Liver (tissue), 9 donors: ENCODE results near the gene MRPL54. TPM values are rescaled to one million over a fixed set of nuclear protein-coding genes. Genes with fewer than 3 reads are reported as not detected.
"Not testable (repeated sequence)": the region's sequence is repeated elsewhere in the genome, so short reads cannot be mapped to it uniquely, and the experiment has no call there.

Experiments used
- DNase-seq: peaks from one replicate; pipeline ENCODE4 v3.0.0-alpha.2; 2017; ENCODE audit warnings: low spot score
- H3K27ac ChIP-seq, 2 donors: one replicate each; pipeline ENCODE4 v1.7.0; 2013; ENCODE audit warnings: inconsistent platforms in 2 of 2, low read length in 2 of 2, control low read depth in 1 of 2, low read depth in 1 of 2, mild to moderate bottlenecking in 1 of 2
- H3K27me3 ChIP-seq, 4 donors: one replicate each; pipeline versions ENCODE4 v1.6.1 to v1.7.0; 2013; ENCODE audit warnings: low read length in 3 of 4, inconsistent platforms in 1 of 4, mild to moderate bottlenecking in 1 of 4, moderate library complexity in 1 of 4; ENCODE audit not compliant: control insufficient read depth in 4 of 4, insufficient read depth in 4 of 4
- H3K36me3 ChIP-seq, 4 donors: one replicate each; pipeline versions ENCODE4 v1.6.1 to v1.7.0; 2013; ENCODE audit warnings: low read length in 3 of 4, mild to moderate bottlenecking in 3 of 4, low read depth in 1 of 4, moderate library complexity in 1 of 4; ENCODE audit not compliant: control insufficient read depth in 4 of 4, insufficient read depth in 3 of 4
- H3K4me1 ChIP-seq, 4 donors: one replicate each; pipeline versions ENCODE4 v1.6.1 to v1.7.0; 2013; ENCODE audit warnings: low read length in 3 of 4, mild to moderate bottlenecking in 3 of 4, moderate library complexity in 1 of 4; ENCODE audit not compliant: control insufficient read depth in 4 of 4, insufficient read depth in 4 of 4
- H3K4me3 ChIP-seq, 3 donors: one replicate each; pipeline versions ENCODE4 v1.6.1 to v1.7.0; 2013; ENCODE audit warnings: low read length in 3 of 3, control low read depth in 1 of 3, low read depth in 1 of 3, mild to moderate bottlenecking in 1 of 3
- H3K9ac ChIP-seq, 2 donors: one replicate each; pipeline ENCODE4 v1.7.0; 2013; ENCODE audit warnings: low read length in 2 of 2, mild to moderate bottlenecking in 2 of 2, moderate library complexity in 2 of 2, control low read depth in 1 of 2, low read depth in 1 of 2
- H3K9me3 ChIP-seq, 4 donors: one replicate each; pipeline versions ENCODE4 v1.6.1 to v1.7.0; 2013; ENCODE audit warnings: low read length in 3 of 4; ENCODE audit not compliant: control insufficient read depth in 4 of 4
- EGR1 ChIP-seq, 2 donors: IDR thresholded peaks; 2 replicates each; pipeline ENCODE4 v1.6.1; 2016 to 2018; ENCODE audit warnings: antibody characterized with exemption in 2 of 2, low read depth in 2 of 2
- FOXA1 ChIP-seq: IDR thresholded peaks from 2 replicates; pipeline ENCODE4 v1.6.1; 2016; ENCODE audit warnings: antibody characterized with exemption
- GABPA ChIP-seq, 2 donors: IDR thresholded peaks in 1 of 2; conservative IDR thresholded peaks in 1 of 2; 2 replicates each; pipeline ENCODE4 v1.6.1; 2016; ENCODE audit warnings: antibody characterized with exemption in 2 of 2, mild to moderate bottlenecking in 1 of 2, moderate library complexity in 1 of 2
- HNF4A ChIP-seq, 2 donors: conservative IDR thresholded peaks; 2 replicates each; pipeline ENCODE4 v1.6.1; 2016; ENCODE audit warnings: antibody characterized with exemption in 2 of 2, mild to moderate bottlenecking in 2 of 2
- JUND ChIP-seq, 2 donors: IDR thresholded peaks; 2 replicates each; pipeline ENCODE4 v1.6.1; 2016; ENCODE audit warnings: antibody characterized with exemption in 2 of 2
- NR2F2 ChIP-seq: IDR thresholded peaks from 2 replicates; pipeline ENCODE4 v1.6.1; 2016; ENCODE audit warnings: antibody characterized with exemption
- RAD21 ChIP-seq, 2 donors: IDR thresholded peaks; 2 replicates each; pipeline ENCODE4 v1.6.1; 2016; ENCODE audit warnings: antibody characterized with exemption in 2 of 2, mild to moderate bottlenecking in 2 of 2
- RXRA ChIP-seq, 2 donors: IDR thresholded peaks; 2 replicates each; pipeline ENCODE4 v1.6.1; 2017 to 2018; ENCODE audit warnings: antibody characterized with exemption in 2 of 2, mild to moderate bottlenecking in 1 of 2
- SP1 ChIP-seq: IDR thresholded peaks from 2 replicates; pipeline ENCODE4 v1.6.1; 2018; ENCODE audit warnings: antibody characterized with exemption, mild to moderate bottlenecking
- TAF1 ChIP-seq: conservative IDR thresholded peaks from 2 replicates; pipeline ENCODE4 v1.6.1; 2016; ENCODE audit warnings: antibody characterized with exemption, mild to moderate bottlenecking
- YY1 ChIP-seq: IDR thresholded peaks from 2 replicates; pipeline ENCODE4 v1.6.1; 2016; ENCODE audit warnings: antibody characterized with exemption, mild to moderate bottlenecking
- WGBS: extraction: QIAGEN DNeasy Blood & Tissue Kit; methylation state at CpG from one replicate; pipeline ENCODE4 v1.1.7; 2013; 5-methylcytosine and 5-hydroxymethylcytosine counted together
- polyA plus RNA-seq, 2 donors: library from polyadenylated mRNA; stranded (reverse) in 1 of 2; unstranded in 1 of 2; fragments of 200-250 nt in 1 of 2; fragments of >200 nt in 1 of 2; fragmentation: Nextera tagmentation in 1 of 2; extraction: Ambion mirVana in 1 of 2; gene quantifications; one replicate each; pipeline versions ENCODE4 v1.2.1 to v1.2.3, GENCODE V29; 2013 to 2015
- total RNA-seq, 2 donors: library from RNA; depleted of rRNA; stranded (reverse); fragments of >200 nt; gene quantifications; one replicate each; pipeline ENCODE4 v1.2.3, GENCODE V29; 2014
- TF ChIP-seq, protein P1 (sequence below): IDR thresholded peaks from 2 replicates; pipeline ENCODE4 v1.6.1; 2016; ENCODE audit warnings: antibody characterized with exemption
- TF ChIP-seq, protein P2 (sequence below): IDR thresholded peaks from 2 replicates; pipeline ENCODE4 v1.6.1; 2016; ENCODE audit warnings: antibody characterized with exemption
- TF ChIP-seq, protein P3 (sequence below): IDR thresholded peaks from 2 replicates; pipeline ENCODE4 v1.6.1; 2016; ENCODE audit warnings: antibody characterized with exemption
- donor health status: healthy.
- donor health status: healthy.
- donor health status: healthy.
- donor health status: healthy.
- donor health status: healthy.

MRPL54 gene
- total and polyA plus RNA-seq, 4 donors: 25.1 to 109 (median 42.9) TPM

DNA sequence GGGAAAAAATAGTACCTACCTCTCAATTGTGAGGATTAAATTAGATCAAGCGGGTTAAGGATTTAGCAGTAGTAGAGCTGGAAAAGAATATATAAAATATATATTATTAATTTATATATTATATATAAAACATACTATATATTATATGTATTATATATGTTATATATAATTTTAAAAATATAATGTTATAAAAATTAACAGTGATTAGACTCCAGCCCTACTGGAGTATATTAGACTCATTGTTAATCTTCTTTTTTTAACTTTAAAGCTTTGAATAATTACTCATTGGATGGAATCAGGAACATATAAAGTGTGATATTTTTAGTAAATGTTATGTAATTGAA, 380 bp upstream of the MRPL54 start (continued):
- no peak for TF ChIP-seq GABPA (IDR thresholded peaks at IDR 0.05 in 1 of 2, conservative IDR thresholded peaks at IDR 0.05 in 1 of 2)
- TF ChIP-seq, protein P1, sequence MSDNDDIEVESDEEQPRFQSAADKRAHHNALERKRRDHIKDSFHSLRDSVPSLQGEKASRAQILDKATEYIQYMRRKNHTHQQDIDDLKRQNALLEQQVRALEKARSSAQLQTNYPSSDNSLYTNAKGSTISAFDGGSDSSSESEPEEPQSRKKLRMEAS: no peak
- no peak for TF ChIP-seq SP1
- TF ChIP-seq YY1: no peak
- TF ChIP-seq JUND (IDR thresholded peaks at IDR 0.05): no peak
- no peak for TF ChIP-seq RAD21 (IDR thresholded peaks at IDR 0.05)
- no peak for TF ChIP-seq FOXA1
- TF ChIP-seq, protein P2, sequence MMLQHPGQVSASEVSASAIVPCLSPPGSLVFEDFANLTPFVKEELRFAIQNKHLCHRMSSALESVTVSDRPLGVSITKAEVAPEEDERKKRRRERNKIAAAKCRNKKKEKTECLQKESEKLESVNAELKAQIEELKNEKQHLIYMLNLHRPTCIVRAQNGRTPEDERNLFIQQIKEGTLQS: no peak
- TF ChIP-seq TAF1: no peak

DNA sequence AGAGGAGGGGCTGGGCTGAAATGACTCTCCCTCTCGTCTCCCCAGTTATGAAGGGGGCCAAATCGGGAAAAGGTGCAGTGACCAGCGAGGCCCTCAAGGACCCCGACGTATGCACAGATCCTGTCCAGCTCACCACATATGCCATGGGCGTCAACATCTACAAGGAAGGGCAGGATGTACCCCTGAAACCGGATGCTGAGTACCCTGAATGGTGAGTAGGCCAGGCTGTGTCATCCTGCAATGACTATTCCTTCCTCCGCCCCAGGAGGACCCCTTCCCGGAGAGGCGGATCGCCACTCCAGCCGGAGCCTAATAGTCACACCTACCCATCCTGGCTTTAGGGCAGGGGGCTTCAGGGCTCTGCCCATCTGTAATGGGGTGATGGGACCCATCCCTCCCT, 2.6 kb downstream of the MRPL54 start:
- no peak for TF ChIP-seq RXRA (IDR thresholded peaks at IDR 0.05)
- TF ChIP-seq RAD21 (IDR thresholded peaks at IDR 0.05): no peak
- no peak for TF ChIP-seq NR2F2
- TF ChIP-seq, protein P1: no peak
- WGBS: 95% methylated on average over 12 of the region's 12 CpGs
- Histone ChIP-seq H3K4me1 (peaks cover 5 to 18% (median 9%) of the 10 kb centered on the region in 4 donors), H3K4me3 (no peak overlapping the region), H3K27ac (no peak overlapping the region), H3K9ac (no peak overlapping the region), H3K9me3 (no peaks in the 10 kb centered on the region), H3K27me3 (no peaks in the 10 kb centered on the region), H3K36me3 (peaks cover 3 to 34% (median 6%) of the 10 kb centered on the region in 4 donors)
- no peak for DNase-seq

DNA sequence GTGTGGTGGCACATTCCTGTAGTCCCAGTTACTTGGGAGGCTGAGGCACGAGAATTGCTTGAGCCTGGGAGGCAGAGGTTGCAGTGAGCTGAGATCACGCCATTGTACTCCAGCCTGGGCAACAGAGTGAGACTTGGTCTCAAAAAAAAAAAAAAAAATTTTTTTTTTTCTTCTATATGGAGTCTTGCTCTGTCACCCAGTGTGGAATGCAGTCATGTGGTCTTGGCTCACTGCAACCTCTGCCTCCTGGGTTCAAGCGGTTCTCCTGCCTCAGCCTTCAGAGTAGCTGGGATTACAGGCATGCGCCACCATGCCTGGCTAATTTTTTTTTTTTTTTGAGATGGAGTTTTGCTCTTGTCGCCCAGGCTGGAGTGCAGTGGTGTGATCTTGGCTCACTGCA, 3.3 kb downstream of the MRPL54 start:
- H3K9ac ChIP-seq, H3K27me3 ChIP-seq, H3K9me3 ChIP-seq, DNase-seq, H3K27ac ChIP-seq, H3K4me3 ChIP-seq: not testable (repeated sequence)
- 97% methylated on average over 5 of the region's 5 CpGs for WGBS
- H3K36me3 ChIP-seq: peaks cover 3 to 34% (median 7%) of the 10 kb centered on the region in 4 donors
- H3K4me1 ChIP-seq: peaks cover 3 to 14% (median 5%) of the 10 kb centered on the region in 4 donors

DNA sequence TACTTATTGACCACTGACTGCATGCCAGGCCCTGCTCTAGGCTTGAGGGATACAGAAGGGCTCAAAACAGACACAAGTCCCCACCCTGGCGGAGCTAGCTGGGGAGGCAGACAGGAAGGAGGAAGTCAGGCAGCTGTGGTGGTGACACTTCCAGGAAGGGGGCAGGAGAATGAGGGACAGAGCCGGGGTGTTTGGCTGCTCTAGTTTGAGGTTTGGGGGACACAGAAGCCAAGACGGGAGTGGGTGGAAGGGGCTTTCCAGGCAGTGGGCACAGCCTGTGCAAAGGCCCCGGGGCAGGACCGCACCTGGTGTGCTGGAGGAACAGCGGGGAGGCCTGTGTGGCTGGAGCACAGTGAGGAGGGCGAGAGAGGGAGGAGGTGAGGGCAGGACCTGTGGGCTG, 4.0 kb downstream of the MRPL54 start:
- H3K27ac ChIP-seq: no peak overlapping the region
- DNase-seq: no peak
- H3K4me1 ChIP-seq: peaks cover 2 to 10% (median 4%) of the 10 kb centered on the region in 4 donors
- no peak overlapping the region for H3K9ac ChIP-seq
- H3K36me3 ChIP-seq: peaks cover 3 to 34% (median 7%) of the 10 kb centered on the region in 4 donors
- TF ChIP-seq GABPA (IDR thresholded peaks at IDR 0.05 in 1 of 2, conservative IDR thresholded peaks at IDR 0.05 in 1 of 2) (no peak), HNF4A (conservative IDR thresholded peaks at IDR 0.05) (no peak), EGR1 (IDR thresholded peaks at IDR 0.05; ENCODE audit: low read depth in 2 of 2) (no peak)
- TF ChIP-seq, protein P3, sequence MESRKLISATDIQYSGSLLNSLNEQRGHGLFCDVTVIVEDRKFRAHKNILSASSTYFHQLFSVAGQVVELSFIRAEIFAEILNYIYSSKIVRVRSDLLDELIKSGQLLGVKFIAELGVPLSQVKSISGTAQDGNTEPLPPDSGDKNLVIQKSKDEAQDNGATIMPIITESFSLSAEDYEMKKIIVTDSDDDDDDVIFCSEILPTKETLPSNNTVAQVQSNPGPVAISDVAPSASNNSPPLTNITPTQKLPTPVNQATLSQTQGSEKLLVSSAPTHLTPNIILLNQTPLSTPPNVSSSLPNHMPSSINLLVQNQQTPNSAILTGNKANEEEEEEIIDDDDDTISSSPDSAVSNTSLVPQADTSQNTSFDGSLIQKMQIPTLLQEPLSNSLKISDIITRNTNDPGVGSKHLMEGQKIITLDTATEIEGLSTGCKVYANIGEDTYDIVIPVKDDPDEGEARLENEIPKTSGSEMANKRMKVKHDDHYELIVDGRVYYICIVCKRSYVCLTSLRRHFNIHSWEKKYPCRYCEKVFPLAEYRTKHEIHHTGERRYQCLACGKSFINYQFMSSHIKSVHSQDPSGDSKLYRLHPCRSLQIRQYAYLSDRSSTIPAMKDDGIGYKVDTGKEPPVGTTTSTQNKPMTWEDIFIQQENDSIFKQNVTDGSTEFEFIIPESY: no peak
- no peaks in the 10 kb centered on the region for H3K9me3 ChIP-seq
- H3K4me3 ChIP-seq: no peak overlapping the region
- no peaks in the 10 kb centered on the region for H3K27me3 ChIP-seq
- 79% methylated on average over 7 of the region's 7 CpGs for WGBS
